B cell (primary cell): ENCODE measurements around the gene SLC3A2. TPM values are rescaled to one million over a fixed set of nuclear protein-coding genes. Genes with fewer than 3 reads are reported as not detected.

ENCODE experiments used
- ATAC-seq: fragments of 200-7000 bp; cut with Tn5 transposase; one replicate; pipeline ENCODE4 v1.10.0; 2021; ENCODE audit warnings: low read depth, mild to moderate bottlenecking, moderate number of reproducible peaks, moderate library complexity
- CTCF ChIA-PET: fragments of 350-600 bp; sonication (Branson Sonifier 250); formaldehyde crosslinking; loops from one replicate; lab custom pipeline; 2021; ENCODE audit warnings: antibody characterized with exemption, inconsistent platforms; lab: Charles Lee
- POLR2A ChIA-PET: fragments of 350-600 bp; sonication (Branson Sonifier 250); formaldehyde crosslinking; loops from one replicate; lab custom pipeline; 2021; ENCODE audit warnings: antibody characterized with exemption; lab: Charles Lee
- DNase-seq: peaks from one replicate; pipeline ENCODE4 v3.0.0; 2013
- H2AFZ ChIP-seq: 2 replicates; pipeline ENCODE4 v1.6.1; 2012; ENCODE audit warnings: mild to moderate bottlenecking, low read depth, low read length; ENCODE audit not compliant: insufficient read depth, poor library complexity, severe bottlenecking
- H3K27ac ChIP-seq, 2 donors: 1 replicate in 1 of 2; 2 replicates in 1 of 2; pipeline ENCODE4 v1.5.1; 2012 to 2013; ENCODE audit warnings: low read length in 2 of 2, mild to moderate bottlenecking in 2 of 2, moderate library complexity in 1 of 2
- H3K27me3 ChIP-seq, 4 experiments: fragments of 200-600 bp in 1 of 4; sonication (generic) in 1 of 4; replicated peaks in 1 of 4; 1 replicate in 2 of 4; 2 replicates in 2 of 4; pipeline versions ENCODE4 v1.6.1 to v1.7.0; 2013 to 2016; ENCODE audit warnings: low read length in 3 of 4, mild to moderate bottlenecking in 2 of 4, mixed read lengths in 1 of 4, moderate library complexity in 1 of 4; ENCODE audit not compliant: insufficient read depth in 4 of 4, control insufficient read depth in 3 of 4; ENCODE audit errors: control extremely low read depth in 1 of 4
- H3K36me3 ChIP-seq, 2 experiments: replicated peaks in 1 of 2; 1 replicate in 1 of 2; 2 replicates in 1 of 2; pipeline versions ENCODE4 v1.6.1 to v1.7.1; 2013; ENCODE audit warnings: low read length in 1 of 2; ENCODE audit not compliant: insufficient read depth in 2 of 2, control insufficient read depth in 1 of 2; ENCODE audit errors: control extremely low read depth in 1 of 2, extremely low read depth in 1 of 2
- H3K4me1 ChIP-seq, 2 donors: fragments of 200-600 bp in 1 of 2; sonication (generic) in 1 of 2; 1 replicate in 1 of 2; 2 replicates in 1 of 2; pipeline versions ENCODE4 v1.5.1 to v1.6.1; 2013 to 2017; ENCODE audit warnings: low read length in 2 of 2; ENCODE audit not compliant: control insufficient read depth in 2 of 2, insufficient read depth in 2 of 2
- H3K4me2 ChIP-seq: replicated peaks from 2 replicates; pipeline ENCODE3; 2012; ENCODE audit warnings: mild to moderate bottlenecking, low read depth, low read length; ENCODE audit not compliant: poor library complexity, severe bottlenecking
- H3K4me3 ChIP-seq, 5 experiments: fragments of 200-600 bp in 1 of 5; sonication (generic) in 1 of 5; 1 replicate in 3 of 5; 2 replicates in 2 of 5; pipeline versions ENCODE4 v1.5.1 to v1.7.0; 2011 to 2016; ENCODE audit warnings: low read length in 4 of 5, mild to moderate bottlenecking in 4 of 5, low read depth in 2 of 5, control low read depth in 1 of 5, moderate library complexity in 1 of 5; ENCODE audit not compliant: insufficient read depth in 1 of 5; ENCODE audit errors: control extremely low read depth in 1 of 5, extremely low read depth in 1 of 5
- H3K79me2 ChIP-seq: fragments of 200-600 bp; sonication (generic); one replicate; pipeline ENCODE4 v1.6.0; 2016; ENCODE audit warnings: low read length; ENCODE audit not compliant: control insufficient read depth, insufficient read depth
- H3K9ac ChIP-seq: fragments of 200-600 bp; sonication (generic); 2 replicates; pipeline ENCODE4 v1.6.1; 2017; ENCODE audit warnings: mild to moderate bottlenecking, low read length, moderate library complexity
- H3K9me3 ChIP-seq, 3 donors: one replicate each; pipeline versions ENCODE4 v1.6.1 to v1.7.1; 2013; ENCODE audit warnings: low read length in 2 of 3; ENCODE audit not compliant: control insufficient read depth in 2 of 3, insufficient read depth in 1 of 3; ENCODE audit errors: control extremely low read depth in 1 of 3
- H4K20me1 ChIP-seq: 2 replicates; pipeline ENCODE4 v1.6.0; 2012; ENCODE audit warnings: mild to moderate bottlenecking, low read length; ENCODE audit not compliant: insufficient read depth, control insufficient read depth, poor library complexity, severe bottlenecking
- H3K27ac Mint-ChIP-seq: one replicate; pipeline ENCODE4 v1.8.0; 2021; ENCODE audit warnings: mixed read lengths
- H3K27me3 Mint-ChIP-seq: one replicate; pipeline ENCODE4 v1.8.0; 2021; ENCODE audit warnings: mixed read lengths
- H3K4me1 Mint-ChIP-seq: one replicate; pipeline ENCODE4 v1.8.0; 2021; ENCODE audit warnings: mixed read lengths
- H3K4me3 Mint-ChIP-seq: one replicate; pipeline ENCODE4 v1.8.0; 2021; ENCODE audit warnings: mixed read lengths
- H3K9me3 Mint-ChIP-seq: one replicate; pipeline ENCODE4 v1.8.0; 2022; ENCODE audit warnings: mixed read lengths; ENCODE audit not compliant: insufficient read depth
- CTCF ChIP-seq: fragments of 200-600 bp; IDR thresholded peaks from one replicate; pipeline ENCODE4 v1.8.0; 2022; ENCODE audit warnings: antibody characterized with exemption, mild to moderate bottlenecking
- EZH2 ChIP-seq: IDR thresholded peaks from 2 replicates; pipeline ENCODE4 v1.6.1; 2012; ENCODE audit warnings: borderline replicate concordance, low read depth, mild to moderate bottlenecking, moderate library complexity, low read length; ENCODE audit not compliant: insufficient read depth, poor library complexity, severe bottlenecking
- WGBS: methylation state at CpG from one replicate; pipeline ENCODE4 v1.1.5; 2013; ENCODE audit warnings: missing lambda C conversion rate; ENCODE audit not compliant: insufficient coverage; 5-methylcytosine and 5-hydroxymethylcytosine counted together
- intact Hi-C: fragments of 100-400 bp; cut with micrococcal nuclease; formaldehyde crosslinking; loops from one replicate; pipeline ENCODE4 v1.10.0; 2022
- polyA plus RNA-seq: library from polyadenylated mRNA; depleted of rRNA; stranded (reverse); fragments of >200 nt; gene quantifications from 2 replicates; pipeline ENCODE4 v1.2.3, GENCODE V29; 2012
- total RNA-seq, 2 donors: library from RNA; stranded (reverse); fragments of 120-200 nt in 1 of 2; gene quantifications; 1 replicate in 1 of 2; 2 replicates in 1 of 2; pipeline versions ENCODE4 v1.2.3 to v1.2.4, GENCODE V29; 2013 to 2022

The SLC3A2 gene
- total and polyA plus RNA-seq, 2 donors (not counting 1 experiment from before 2014, with no cell fraction given) = 92.0 to 148 TPM

GRCh38 chr11:62926680-62927455 is 46.2 kb downstream of the SLC3A2 start:
- Histone ChIP-seq H3K79me2 (no peaks in the 10 kb centered on the region), H2AFZ (peak overlapping the region; percentile 48), H3K27ac (no peak overlapping the region), H3K9ac (peak overlapping the region; percentile 43), H3K36me3 (no peaks in the 10 kb centered on the region), H3K9me3 (peaks cover 0 to 28% (median 0%) of the 10 kb centered on the region in 3 donors), H3K4me1 (peaks cover 39 to 41% of the 10 kb centered on the region in 2 donors), H3K27me3 (peaks cover 0 to 94% (median 41%) of the 10 kb centered on the region in 4 experiments), H3K4me2 (peak overlapping the region; percentile 73), H4K20me1 (no peaks in the 10 kb centered on the region), H3K4me3 (peak overlapping the region in 1 of 5 experiments; percentile 57)
- Mint-ChIP-seq H3K4me1 (peaks cover 37% of the 10 kb centered on the region), H3K27me3 (peaks cover 76% of the 10 kb centered on the region), H3K27ac (no peak overlapping the region), H3K4me3 (peak overlapping the region; percentile 61), H3K9me3 (no peaks in the 10 kb centered on the region)
- intact Hi-C loops = no loop called here
- peak; percentile 26 for DNase-seq
- no peak for ATAC-seq
- no peak for TF ChIP-seq EZH2
- TF ChIP-seq CTCF = no peak
- CTCF ChIA-PET = interaction anchor here (0.8 kb wide), 1 partner anchor 21 kb away, joined by 3 read pairs; no protein-coding TSS in a partner anchor
- POLR2A ChIA-PET = interaction anchor here (0.6 kb wide), 1 partner anchor 12 kb away, joined by 6 read pairs; no protein-coding TSS in a partner anchor
- 13% methylated on average over 46 of the region's 53 CpGs for WGBS

GRCh38 chr11:62928011-62928410 is 47.3 kb downstream of the SLC3A2 start:
- DNase-seq (no peak), ATAC-seq (no peak)

More at GRCh38 chr11:62928011-62928410, 47.3 kb downstream of the SLC3A2 start:
- peaks cover 0 to 25% (median 0%) of the 10 kb centered on the region in 3 donors for H3K9me3 ChIP-seq
- no peak for TF ChIP-seq EZH2
- no peak for TF ChIP-seq CTCF
- ChIA-PET POLR2A (no interaction called here), CTCF (interaction anchor here (0.7 to 0.8 kb wide), 2 partner anchors 22 to 96 kb away, joined by 3 read pairs; no protein-coding TSS in a partner anchor)
- no peaks in the 10 kb centered on the region for H4K20me1 ChIP-seq
- H3K9ac ChIP-seq = no peak overlapping the region
- Mint-ChIP-seq H3K4me1 (peaks cover 32% of the 10 kb centered on the region), H3K27me3 (peaks cover 71% of the 10 kb centered on the region), H3K9me3 (no peaks in the 10 kb centered on the region), H3K27ac (no peak overlapping the region), H3K4me3 (no peak overlapping the region)
- H2AFZ ChIP-seq = no peak overlapping the region
- H3K27ac ChIP-seq = no peak overlapping the region
- 27% methylated on average over 7 of the region's 13 CpGs for WGBS
- H3K79me2 ChIP-seq = no peaks in the 10 kb centered on the region
- no peaks in the 10 kb centered on the region for H3K36me3 ChIP-seq
- H3K4me2 ChIP-seq = no peak overlapping the region
- intact Hi-C loops = no loop called here
- peaks cover 0 to 86% (median 38%) of the 10 kb centered on the region in 4 experiments for H3K27me3 ChIP-seq
- peaks cover 33% of the 10 kb centered on the region in 2 donors for H3K4me1 ChIP-seq
- H3K4me3 ChIP-seq = no peak overlapping the region
